HT1080 (cell line): Measurements from ENCODE around the gene FOXF1. TPM values are rescaled to one million over a fixed set of nuclear protein-coding genes. Genes with fewer than 3 reads are reported as not detected.

Experiments used
- DNase-seq: peaks from one replicate; pipeline ENCODE4 v3.0.0-alpha.2; 2015; ENCODE audit warnings: low read depth
- total RNA-seq: library from RNA; depleted of rRNA; stranded (reverse); fragments of >200 nt; shearing (Covaris generic); gene quantifications from 2 replicates; pipeline ENCODE4 v1.2.3, GENCODE V29; 2014

FOXF1 gene
- total RNA-seq, 1 experiment from 2014 or later = 0.10 TPM

- DNase-seq = no peak
These were observed 5.8 kb upstream of the FOXF1 start for GRCh38 chr16:86504315-86505184.

DNA sequence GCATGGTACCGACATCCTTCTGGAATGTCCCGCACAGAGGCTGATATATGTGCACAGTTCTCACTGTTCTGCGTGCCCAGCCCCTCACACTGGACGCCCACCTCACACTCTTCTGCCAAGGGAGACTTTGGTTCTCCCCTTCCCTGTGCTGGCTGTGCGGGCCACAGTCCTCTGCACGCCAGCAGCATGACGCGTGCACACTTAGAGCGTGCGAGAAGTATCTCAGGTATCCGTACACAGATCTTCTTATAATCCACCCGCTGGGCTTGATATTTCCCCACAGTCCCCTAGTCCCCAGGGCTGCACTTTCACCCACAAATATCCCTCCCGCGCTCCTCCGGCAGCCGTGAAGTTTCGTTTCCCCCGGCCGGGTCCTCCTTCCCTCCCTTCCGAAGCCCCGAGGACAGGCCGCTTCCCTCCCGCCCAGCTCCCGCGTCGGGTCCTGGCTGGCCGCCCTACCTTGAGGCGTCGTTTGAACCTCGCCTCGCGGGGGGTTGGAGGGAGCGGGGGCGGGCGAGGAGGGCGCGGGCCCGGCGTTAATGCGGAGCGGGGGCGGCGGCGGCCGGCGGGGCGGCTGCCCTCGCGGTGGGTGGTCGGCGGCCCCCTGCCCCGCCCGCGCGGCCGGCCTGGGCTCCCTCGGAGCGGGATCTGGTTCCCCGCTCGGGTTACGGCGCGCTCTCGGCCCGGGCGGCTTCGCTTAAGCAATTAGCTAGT, 5.0 kb upstream of the FOXF1 start:
- no peak for DNase-seq

GRCh38 chr16:86505899-86506864, 4.1 kb upstream of the FOXF1 start:
- DNase-seq = no peak

DNA sequence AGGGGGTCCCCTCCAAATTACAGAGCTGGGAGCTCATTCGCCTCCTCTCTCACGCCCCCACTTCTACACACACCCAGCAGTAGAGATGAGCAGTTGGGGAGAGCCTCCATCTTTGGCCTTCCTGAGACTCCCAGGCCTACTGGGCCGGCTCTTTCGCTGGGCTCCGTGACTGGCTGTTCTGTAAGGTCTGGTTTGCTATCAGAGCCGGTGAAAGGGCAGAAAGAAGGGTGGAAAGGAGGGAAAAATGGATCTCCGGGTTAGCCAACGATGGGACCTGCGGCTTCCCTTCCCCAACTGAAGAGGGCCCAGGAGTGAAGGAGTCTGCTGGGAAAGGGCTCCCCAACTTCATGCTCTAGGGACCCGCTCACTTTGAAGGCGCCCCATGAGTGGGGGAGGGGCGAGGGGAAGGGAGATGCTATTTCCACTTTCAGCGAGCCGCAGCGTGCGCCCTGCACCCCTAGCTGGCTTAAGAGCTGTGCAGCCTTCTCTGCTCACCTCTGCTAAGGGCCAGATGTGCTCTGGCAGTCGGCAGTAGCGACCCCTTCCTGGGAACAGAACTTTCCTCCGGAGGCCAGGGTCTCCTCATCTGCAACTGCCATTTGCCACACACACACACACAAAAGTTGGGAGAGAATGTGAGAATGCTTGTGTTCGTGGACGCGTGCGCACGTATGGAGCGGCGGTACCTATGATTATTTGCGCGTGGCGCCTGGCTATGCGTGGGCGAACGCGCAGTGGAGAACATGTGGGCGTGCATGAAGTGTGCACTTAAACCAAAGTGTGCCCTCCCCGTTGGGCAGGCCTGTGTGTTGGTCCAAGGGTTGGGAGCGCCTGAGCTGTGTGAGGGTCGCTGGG, 2.9 kb upstream of the FOXF1 start:
- DNase-seq = no peak

- no peak for DNase-seq
These were observed 2.0 kb upstream of the FOXF1 start for GRCh38 chr16:86508028-86508946.

GRCh38 chr16:86508947-86509758, 1.2 kb upstream of the FOXF1 start:
- DNase-seq = peak; percentile 23

DNA sequence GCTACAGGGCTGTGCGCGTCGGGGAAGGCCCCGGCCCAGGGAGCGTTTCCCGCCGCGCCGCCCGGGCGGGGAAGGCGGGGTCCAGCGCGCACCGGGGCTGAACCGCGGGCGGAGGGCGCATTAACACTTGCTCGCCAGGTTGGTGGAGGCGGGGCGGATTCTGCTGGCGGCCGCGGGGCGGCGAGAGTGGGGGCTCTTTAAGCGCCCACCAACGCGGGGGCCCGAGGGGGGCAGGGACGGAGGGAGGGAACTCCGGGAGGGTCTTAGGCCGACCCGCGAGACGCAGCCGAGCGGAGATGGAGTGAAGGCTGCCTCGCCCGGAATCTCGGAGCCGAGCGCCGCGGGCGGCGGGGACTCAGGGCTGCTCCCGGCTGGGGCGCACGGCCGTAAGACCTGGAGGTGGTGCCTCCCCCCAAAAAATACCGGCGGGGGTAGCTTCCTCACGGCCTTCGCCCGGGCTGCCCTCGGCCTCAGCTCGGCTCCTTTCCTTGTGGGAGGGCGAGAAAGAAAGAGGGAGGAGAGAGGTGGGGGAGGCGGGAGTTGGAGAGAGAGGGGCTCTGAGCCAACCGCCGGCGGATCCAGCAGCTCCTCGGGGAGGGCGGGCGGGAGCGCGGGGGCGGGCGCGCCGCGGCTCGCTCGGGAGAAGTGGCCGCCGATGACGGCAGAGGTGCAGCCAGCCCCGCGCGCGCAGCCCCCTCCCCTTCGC, 415 bp upstream of the FOXF1 start:
- no peak for DNase-seq

DNA sequence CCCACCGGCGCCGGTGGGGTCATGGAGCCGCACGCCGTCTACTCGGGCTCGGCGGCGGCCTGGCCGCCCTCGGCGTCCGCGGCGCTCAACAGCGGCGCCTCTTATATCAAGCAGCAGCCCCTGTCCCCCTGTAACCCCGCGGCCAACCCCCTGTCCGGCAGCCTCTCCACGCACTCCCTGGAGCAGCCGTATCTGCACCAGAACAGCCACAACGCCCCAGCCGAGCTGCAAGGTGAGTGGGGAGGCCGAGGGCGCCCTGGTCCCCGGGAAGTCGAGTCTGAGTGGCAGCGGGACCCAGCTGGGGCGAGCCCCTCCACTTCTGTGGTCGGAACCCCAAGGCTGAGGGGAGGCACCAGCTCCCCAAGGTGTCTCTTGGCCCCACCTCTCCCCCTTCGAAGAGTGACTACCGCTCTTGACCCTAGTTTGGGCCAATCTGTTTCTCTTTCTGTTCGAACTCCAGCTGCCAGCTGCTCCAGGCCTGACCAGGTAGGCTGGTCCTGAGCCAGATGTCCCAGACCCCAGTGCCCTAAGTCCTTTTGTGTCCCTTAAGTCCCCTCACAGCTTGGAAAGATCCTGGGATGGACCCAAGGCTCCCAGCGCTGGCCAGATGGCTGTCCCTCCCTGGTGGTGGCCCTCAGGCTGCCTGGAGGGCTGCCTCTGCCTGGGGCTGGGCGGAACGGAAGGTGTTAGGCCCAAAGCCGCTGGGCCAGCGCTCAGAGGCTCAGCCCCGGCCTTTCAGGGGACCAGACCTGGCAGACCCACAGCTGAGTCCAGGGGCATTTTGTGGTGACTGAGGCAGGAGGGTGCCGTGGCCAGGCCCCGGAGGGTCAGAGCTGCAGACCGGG, 1.2 kb downstream of the FOXF1 start:
- DNase-seq = no peak

- DNase-seq = no peak
These were observed 2.1 kb downstream of the FOXF1 start for GRCh38 chr16:86512301-86512859.

- DNase-seq = no peak
These were observed 2.6 kb downstream of the FOXF1 start for GRCh38 chr16:86512860-86513470.

DNA sequence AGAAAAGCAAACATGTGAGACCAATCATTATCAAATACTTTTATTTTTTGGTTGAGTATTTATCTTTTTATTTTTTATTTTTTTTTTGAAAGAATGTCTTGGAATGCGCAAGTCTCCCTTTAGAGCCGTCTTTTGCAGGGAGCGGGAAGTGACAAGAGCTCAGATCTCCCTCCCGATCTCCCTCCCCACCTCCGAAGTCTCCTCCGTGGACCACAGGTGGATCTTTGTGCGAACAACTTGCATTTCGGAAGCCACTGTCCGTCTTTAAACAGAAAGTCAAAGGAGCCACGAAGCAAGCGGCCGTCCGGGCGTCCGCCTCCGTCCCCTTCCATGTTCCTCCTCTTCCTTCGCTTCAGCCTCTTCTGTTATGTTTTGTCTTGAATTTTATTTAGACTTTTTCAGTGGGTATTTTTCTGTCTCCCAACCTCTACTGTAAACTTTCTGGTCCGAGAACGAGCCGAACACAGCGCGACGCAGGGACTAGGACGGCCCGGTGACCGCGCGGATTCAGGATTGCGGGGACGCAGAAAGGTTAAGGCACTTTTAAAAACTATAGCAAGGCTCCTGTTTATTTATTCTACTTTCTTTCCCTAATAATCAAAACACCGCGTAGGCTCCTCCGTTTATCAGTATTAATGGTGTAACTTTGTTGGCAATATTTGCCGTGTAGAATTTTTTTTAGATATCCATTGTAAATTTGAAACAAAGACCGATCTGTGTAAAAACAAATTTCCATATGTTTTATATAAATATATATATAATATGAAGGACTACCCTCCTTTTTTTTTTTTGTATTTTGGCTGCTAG, 3.3 kb downstream of the FOXF1 start:
- DNase-seq = no peak

- DNase-seq = no peak
These were observed 4.4 kb downstream of the FOXF1 start for GRCh38 chr16:86514481-86515376.

GRCh38 chr16:86515413-86515776, 5.1 kb downstream of the FOXF1 start:
- no peak for DNase-seq
